ENCODE data around the gene DTYMK.

DTYMK gene

GRCh38 chr2:241645915-241646645 is 40.5 kb downstream of the DTYMK start:
- DNase-seq, result no peak

DNA sequence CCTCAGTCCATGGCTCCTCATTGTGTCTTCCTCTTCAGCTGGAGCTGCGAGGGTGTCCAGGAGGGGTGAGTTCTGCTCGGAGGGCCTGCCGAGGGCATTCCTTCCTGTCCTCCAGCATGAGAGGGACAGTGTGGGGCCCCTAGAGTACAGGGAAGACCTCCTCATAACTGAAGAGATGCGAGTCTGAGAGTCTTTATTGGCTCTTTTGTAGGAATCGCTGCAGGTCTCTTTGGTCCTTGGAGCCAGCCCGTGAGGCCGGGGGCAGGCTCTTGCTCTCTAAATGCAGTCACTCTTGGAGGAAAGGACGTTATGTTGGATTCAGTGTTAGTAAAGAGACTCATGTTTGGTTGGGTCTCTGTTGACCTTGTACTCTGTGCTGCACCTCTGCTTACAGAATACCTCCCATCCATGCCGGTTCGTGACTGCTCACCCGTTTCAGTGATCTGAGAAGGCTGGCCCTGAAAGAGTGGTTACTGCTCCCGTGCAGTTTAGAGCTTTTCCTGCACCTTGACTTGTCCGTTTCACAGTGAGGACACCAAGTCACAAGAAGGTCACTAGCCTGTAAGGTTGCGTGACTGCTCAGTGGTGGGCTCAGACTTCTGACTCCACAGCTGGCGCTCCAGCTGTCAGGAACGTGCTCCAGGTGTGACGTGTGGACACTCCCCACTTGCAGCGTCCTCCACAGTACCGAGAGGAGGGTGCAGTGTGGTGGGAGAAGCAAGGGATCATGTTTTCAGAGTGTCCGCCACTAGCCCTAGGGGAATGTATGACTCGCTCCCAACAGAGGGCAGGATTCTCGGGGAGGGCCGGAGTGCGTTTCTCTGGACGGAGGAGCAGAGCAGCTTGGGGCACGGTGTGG is 41.3 kb downstream of the DTYMK start:
- DNase-seq, result no peak

- DNase-seq, result no peak
Measured at GRCh38 chr2:241641631-241642030, 45.0 kb downstream of the DTYMK start.

- DNase-seq, result no peak
Measured at GRCh38 chr2:241640165-241640795, 46.3 kb downstream of the DTYMK start.

DNA sequence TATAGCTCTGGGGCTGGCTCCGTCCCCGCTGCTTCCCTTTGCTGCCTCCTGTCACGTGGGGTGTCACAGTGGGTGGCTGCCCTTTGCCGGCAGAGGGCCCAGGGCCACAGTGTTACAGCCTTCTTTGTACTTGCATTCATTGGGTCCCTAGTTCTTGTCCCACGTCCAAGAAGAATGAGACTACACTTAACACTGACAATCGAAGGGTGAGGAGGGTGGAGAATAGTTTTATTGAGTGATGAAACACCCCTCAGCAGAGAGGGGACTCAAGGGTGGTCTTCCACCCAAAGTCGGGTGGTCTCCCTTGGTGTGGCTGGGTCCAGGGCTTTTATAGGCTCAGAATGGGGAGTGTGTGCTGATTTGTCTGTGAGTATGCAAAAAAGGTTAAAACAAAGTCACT is 47.2 kb downstream of the DTYMK start:
- no peak for DNase-seq

GRCh38 chr2:241638940-241639339 is 47.7 kb downstream of the DTYMK start:
- DNase-seq, result no peak

GRCh38 chr2:241637795-241638660 is 48.6 kb downstream of the DTYMK start:
- no peak for DNase-seq

GRCh38 chr2:241637018-241637794 is 49.4 kb downstream of the DTYMK start, which contains the start of the genes ATG4B and THAP4:
Gene ATG4B, plus strand, starts transcription at chr2:241637693. Its CDS starts 22 bp downstream, at chr2:241637715.
Gene THAP4, minus strand, starts transcription at chr2:241637158. Its CDS starts 141 bp downstream, at chr2:241637017.
- peak; percentile 51 to 63 for DNase-seq

- peak in 1 of 2 experiments; percentile 16 for DNase-seq
Measured at GRCh38 chr2:241636182-241637017, 50.2 kb downstream of the DTYMK start.

DNA sequence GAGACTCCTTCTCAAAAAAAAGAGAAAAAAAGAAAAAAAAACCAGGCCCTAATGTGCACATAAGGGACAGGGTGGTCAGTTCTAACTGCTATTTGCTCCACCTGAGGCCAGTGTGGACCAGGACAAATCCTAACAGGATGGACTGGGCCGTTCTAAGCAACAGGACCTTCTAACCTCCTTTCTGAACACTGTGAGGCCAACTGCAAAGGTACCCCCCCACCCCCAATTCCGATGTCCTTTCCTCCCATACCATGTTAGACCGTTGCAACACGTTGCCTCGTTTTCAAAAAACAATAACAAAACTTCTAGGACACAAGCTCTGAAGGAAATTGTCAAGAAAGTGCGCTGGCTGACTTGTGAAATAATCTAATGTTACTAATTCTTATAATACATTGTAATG is 50.9 kb downstream of the DTYMK start:
- DNase-seq, result no peak

- DNase-seq, result no peak
Measured at GRCh38 chr2:241633561-241633960, 53.1 kb downstream of the DTYMK start.

GRCh38 chr2:241632478-241633325 is 53.9 kb downstream of the DTYMK start:
- DNase-seq, result no peak

DNA sequence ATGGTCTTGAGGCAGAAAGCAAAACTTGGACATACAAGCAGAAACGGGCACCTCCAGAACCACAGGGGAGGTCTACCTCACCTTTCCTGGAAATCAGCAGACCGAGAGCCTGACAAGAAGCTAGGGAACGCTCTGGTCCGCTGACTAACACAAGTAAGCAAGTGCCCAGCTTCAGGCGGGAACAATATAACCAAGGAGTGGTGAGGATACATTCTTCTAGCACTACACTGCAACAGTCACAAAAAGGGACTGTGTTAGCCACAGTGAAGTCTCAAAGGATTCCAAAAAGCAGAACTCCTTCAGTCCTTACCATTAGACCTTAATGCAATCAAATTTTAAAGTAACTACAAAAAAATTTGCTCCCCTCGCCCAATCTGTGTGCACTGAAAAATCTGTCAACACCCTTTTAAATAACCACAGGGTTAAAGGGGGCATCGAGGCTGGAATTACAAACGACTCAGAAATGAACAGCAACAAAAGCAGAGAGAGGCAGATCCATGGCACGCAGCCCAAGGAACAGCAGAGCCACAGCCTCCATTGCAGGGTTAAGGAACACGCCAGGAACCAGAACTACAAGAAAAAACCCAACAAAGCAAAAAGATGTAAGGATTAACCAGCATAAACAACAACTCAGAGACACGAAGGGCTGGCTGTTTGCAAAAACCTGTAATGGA is 56.7 kb downstream of the DTYMK start:
- DNase-seq, result no peak

GRCh38 chr2:241627675-241628074 is 58.9 kb downstream of the DTYMK start:
- DNase-seq, result no peak

Measured in AML-193 (cell line).